GM23338 (cell line): Measurements from ENCODE around the gene GRIK1. TPM values are rescaled to one million over a fixed set of nuclear protein-coding genes. Genes with fewer than 3 reads are reported as not detected.

Experiments
- ATAC-seq: fragments of 200-7000 bp; cut with Tn5 transposase; 3 replicates; pipeline ENCODE4 v1.9.1; 2020
- DNase-seq: peaks from one replicate; pipeline ENCODE4 v3.0.0-alpha.2; 2015; ENCODE audit warnings: low spot score
- H2AFZ ChIP-seq: fragments of 200-600 bp; sonication (generic); 2 replicates; pipeline ENCODE4 v1.8.0; 2016; ENCODE audit warnings: antibody characterized with exemption, mild to moderate bottlenecking, moderate library complexity
- H3F3A ChIP-seq: fragments of 200-600 bp; sonication (generic); replicated peaks from 2 replicates; pipeline ENCODE4 v1.8.0; 2017; ENCODE audit warnings: antibody characterized with exemption, mixed run types, low read depth
- H3K27ac ChIP-seq: fragments of 200-600 bp; sonication (generic); 2 replicates; pipeline ENCODE4 v1.6.1; 2016; ENCODE audit warnings: low read depth
- H3K27me3 ChIP-seq: fragments of 200-600 bp; sonication (generic); 2 replicates; pipeline ENCODE4 v1.8.0; 2016; ENCODE audit warnings: mild to moderate bottlenecking, mixed run types, moderate library complexity; ENCODE audit not compliant: insufficient read depth
- H3K36me3 ChIP-seq: fragments of 200-600 bp; sonication (generic); 2 replicates; pipeline ENCODE4 v1.8.0; 2016; ENCODE audit warnings: mild to moderate bottlenecking; ENCODE audit not compliant: insufficient read depth
- H3K4me1 ChIP-seq: fragments of 200-600 bp; sonication (generic); 2 replicates; pipeline ENCODE4 v1.8.0; 2016; ENCODE audit warnings: mild to moderate bottlenecking, moderate library complexity; ENCODE audit not compliant: insufficient read depth
- H3K4me2 ChIP-seq: fragments of 200-600 bp; sonication (generic); 2 replicates; pipeline ENCODE4 v1.7.1; 2017; ENCODE audit warnings: mixed run types
- H3K4me3 ChIP-seq: fragments of 200-600 bp; sonication (generic); 2 replicates; pipeline ENCODE4 v1.6.1; 2016; ENCODE audit warnings: mixed run types
- H3K79me2 ChIP-seq: fragments of 200-600 bp; sonication (generic); replicated peaks from 2 replicates; pipeline ENCODE4 v1.8.0; 2017; ENCODE audit warnings: mild to moderate bottlenecking; ENCODE audit not compliant: insufficient read depth
- H3K9me2 ChIP-seq: fragments of 200-600 bp; sonication (generic); 2 replicates; pipeline ENCODE4 v1.8.0; 2017; ENCODE audit not compliant: insufficient read depth
- H4K20me1 ChIP-seq: fragments of 200-600 bp; sonication (generic); replicated peaks from 2 replicates; pipeline ENCODE4 v1.8.0; 2017; ENCODE audit warnings: mild to moderate bottlenecking; ENCODE audit not compliant: insufficient read depth
- H3K27ac Mint-ChIP-seq: 2 replicates; pipeline ENCODE4 v1.8.0; 2020; ENCODE audit warnings: inconsistent platforms, mild to moderate bottlenecking, moderate library complexity, mixed read lengths
- H3K27me3 Mint-ChIP-seq: 3 replicates; pipeline ENCODE4 v1.8.0; 2022; ENCODE audit warnings: low read depth, mild to moderate bottlenecking, moderate library complexity, mixed read lengths, inconsistent platforms; ENCODE audit not compliant: insufficient read depth, poor library complexity
- H3K36me3 Mint-ChIP-seq: 3 replicates; pipeline ENCODE4 v1.8.0; 2021; ENCODE audit warnings: low read depth, mild to moderate bottlenecking, inconsistent platforms, moderate library complexity, mixed read lengths
- H3K4me1 Mint-ChIP-seq: 3 replicates; pipeline ENCODE4 v1.8.0; 2020; ENCODE audit warnings: mild to moderate bottlenecking, inconsistent platforms, mixed read lengths
- H3K4me3 Mint-ChIP-seq: 3 replicates; pipeline ENCODE4 v1.8.0; 2021; ENCODE audit warnings: moderate library complexity, mild to moderate bottlenecking, inconsistent platforms, mixed read lengths
- H3K9me3 Mint-ChIP-seq: 3 replicates; pipeline ENCODE4 v1.8.0; 2020; ENCODE audit warnings: moderate library complexity, mild to moderate bottlenecking, inconsistent platforms, mixed read lengths
- CREB1 ChIP-seq: fragments of 250-450 bp; sonication (Bioruptor Pico); IDR thresholded peaks from 2 replicates; pipeline ENCODE4 v1.5.0; 2020; ENCODE audit warnings: low read depth, mild to moderate bottlenecking, moderate library complexity
- EZH2 ChIP-seq: fragments of 200-600 bp; sonication (generic); IDR thresholded peaks from one replicate; pipeline ENCODE4 v1.8.0; 2017; ENCODE audit warnings: antibody characterized with exemption, mild to moderate bottlenecking, low read depth; ENCODE audit not compliant: unreplicated experiment
- EZH2phosphoT487 ChIP-seq: fragments of 200-600 bp; sonication (generic); IDR thresholded peaks from one replicate; pipeline ENCODE4 v1.8.1; 2018; ENCODE audit warnings: antibody characterized with exemption; ENCODE audit not compliant: unreplicated experiment
- NANOG ChIP-seq: IDR thresholded peaks from 2 replicates; pipeline ENCODE4 v1.6.1; 2016; ENCODE audit warnings: antibody characterized with exemption, borderline replicate concordance
- STAT1 ChIP-seq: IDR thresholded peaks from one replicate; pipeline ENCODE4 v1.6.1; 2016; ENCODE audit warnings: antibody characterized with exemption; ENCODE audit not compliant: unreplicated experiment
- ZNF331 ChIP-seq: fragments of 250-450 bp; sonication (Bioruptor Pico); IDR thresholded peaks from 2 replicates; pipeline ENCODE4 v1.5.0; 2020; ENCODE audit warnings: low read depth, mild to moderate bottlenecking, moderate library complexity
- polyA plus RNA-seq: library from polyadenylated mRNA; unstranded; fragments of >200 nt; fragmentation: Nextera tagmentation; extraction: Ambion mirVana; gene quantifications from 2 replicates; pipeline ENCODE4 v1.2.1, GENCODE V29; 2016
- total RNA-seq: library from RNA; depleted of rRNA; stranded (reverse); fragments of >200 nt; shearing (Covaris generic); gene quantifications from 2 replicates; pipeline ENCODE4 v1.2.3, GENCODE V29; 2014
- TF ChIP-seq, protein P1 (sequence below): fragments of 250-450 bp; sonication (Bioruptor Pico); IDR thresholded peaks from 2 replicates; pipeline ENCODE4 v1.5.0; 2020; ENCODE audit warnings: mild to moderate bottlenecking, moderate library complexity

Gene GRIK1
- total and polyA plus RNA-seq, 2 experiments from 2014 or later = 0.18 to 0.42 TPM

DNA sequence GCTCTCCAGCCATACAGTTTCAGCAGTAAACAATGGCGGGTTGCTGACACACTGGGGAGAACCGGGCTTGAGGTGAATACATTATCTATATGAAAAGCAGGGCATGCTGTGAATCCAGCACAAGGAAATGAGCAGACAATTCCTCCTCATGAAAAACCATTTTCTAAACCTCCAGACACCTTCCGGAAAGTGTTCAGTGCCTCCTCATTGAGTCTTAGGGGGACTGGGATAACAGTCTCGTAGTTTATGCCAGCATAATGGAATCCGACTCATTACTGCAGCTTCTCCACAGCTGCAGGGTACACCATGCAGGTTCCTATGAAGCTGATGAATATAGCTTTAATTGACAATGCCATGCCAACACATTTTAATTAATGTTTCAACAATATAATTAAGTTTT lies 356.9 kb downstream of the GRIK1 start:
- H3K27me3 ChIP-seq = no peaks in the 10 kb centered on the region
- Mint-ChIP-seq H3K27ac (no peak overlapping the region), H3K4me1 (no peaks in the 10 kb centered on the region), H3K27me3 (no peaks in the 10 kb centered on the region), H3K36me3 (no peaks in the 10 kb centered on the region), H3K4me3 (no peak overlapping the region), H3K9me3 (no peaks in the 10 kb centered on the region)
- no peaks in the 10 kb centered on the region for H3K36me3 ChIP-seq
- H3F3A ChIP-seq = no peaks in the 10 kb centered on the region
- no peak overlapping the region for H3K27ac ChIP-seq
- H3K4me1 ChIP-seq = no peaks in the 10 kb centered on the region
- no peak overlapping the region for H3K4me3 ChIP-seq
- H3K9me2 ChIP-seq = peaks cover 5% of the 10 kb centered on the region; the same call in 1 of the 2 replicates
- no peak overlapping the region for H3K4me2 ChIP-seq
- TF ChIP-seq NANOG (no peak), CREB1 (CRISPR knock-in tag) (no peak)
- no peaks in the 10 kb centered on the region for H3K79me2 ChIP-seq
- H2AFZ ChIP-seq = no peak overlapping the region
- no peak for ATAC-seq
- DNase-seq = no peak
- H4K20me1 ChIP-seq = no peaks in the 10 kb centered on the region

- H3K36me3 Mint-ChIP-seq = no peaks in the 10 kb centered on the region
- H3K4me3 ChIP-seq = no peak overlapping the region
- TF ChIP-seq EZH2 (no peak), CREB1 (CRISPR knock-in tag) (no peak), ZNF331 (CRISPR knock-in tag) (no peak), NANOG (no peak), STAT1 (no peak), EZH2phosphoT487 (no peak)
- no peak overlapping the region for H3K4me2 ChIP-seq
- no peaks in the 10 kb centered on the region for H3K36me3 ChIP-seq
- H3K9me3 Mint-ChIP-seq = no peaks in the 10 kb centered on the region
- H3K4me1 Mint-ChIP-seq = no peaks in the 10 kb centered on the region
- H3K27ac Mint-ChIP-seq = peak overlapping the region; percentile 57; the same call in 1 of the 2 replicates
- DNase-seq = no peak
- no peak overlapping the region for H2AFZ ChIP-seq
- no peaks in the 10 kb centered on the region for H4K20me1 ChIP-seq
- no peak overlapping the region for H3K4me3 Mint-ChIP-seq
- peaks cover 5% of the 10 kb centered on the region; the same call in 1 of the 2 replicates for H3K9me2 ChIP-seq
- ATAC-seq = no peak
- H3K79me2 ChIP-seq = no peaks in the 10 kb centered on the region
- no peaks in the 10 kb centered on the region for H3K4me1 ChIP-seq
- no peaks in the 10 kb centered on the region for H3K27me3 ChIP-seq
- no peak overlapping the region for H3K27ac ChIP-seq
- H3K27me3 Mint-ChIP-seq = no peaks in the 10 kb centered on the region
- no peaks in the 10 kb centered on the region for H3F3A ChIP-seq
Observed at GRCh38 chr21:29581393-29581792, 358.4 kb downstream of the GRIK1 start.

DNA sequence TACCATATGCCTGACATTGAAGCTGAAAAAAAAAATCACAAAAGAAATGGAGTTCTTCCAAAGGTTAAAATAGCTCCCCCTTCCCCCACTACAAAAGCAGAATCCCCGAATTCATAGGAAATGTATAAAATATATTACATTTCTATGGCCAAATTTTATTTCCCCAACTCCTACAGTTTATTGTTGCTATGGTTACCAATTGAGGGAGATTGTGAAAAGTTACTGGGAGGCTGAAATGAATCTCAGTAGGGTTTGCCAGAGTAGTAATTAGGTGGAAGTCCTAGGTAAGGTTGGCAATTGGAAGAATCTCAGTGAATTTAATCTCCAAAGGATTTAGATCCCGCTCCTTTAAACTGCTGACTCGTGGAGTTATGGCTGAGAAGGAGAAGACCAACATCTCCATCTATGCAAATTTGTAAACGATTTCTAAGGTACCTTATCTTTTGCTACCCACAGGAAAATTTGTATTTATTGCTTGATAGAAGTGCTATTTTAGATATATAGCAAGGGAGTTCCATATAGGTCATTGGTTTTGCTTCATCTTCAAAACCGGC lies 359.0 kb downstream of the GRIK1 start:
- Mint-ChIP-seq H3K36me3 (no peaks in the 10 kb centered on the region), H3K9me3 (no peaks in the 10 kb centered on the region), H3K4me3 (no peak overlapping the region), H3K27me3 (no peaks in the 10 kb centered on the region), H3K27ac (no peak overlapping the region), H3K4me1 (no peaks in the 10 kb centered on the region)
- Histone ChIP-seq H3K4me1 (no peaks in the 10 kb centered on the region), H2AFZ (no peak overlapping the region), H3K27ac (no peak overlapping the region), H3K4me3 (no peak overlapping the region), H3K79me2 (no peaks in the 10 kb centered on the region), H3K4me2 (no peak overlapping the region), H3K36me3 (no peaks in the 10 kb centered on the region), H4K20me1 (no peaks in the 10 kb centered on the region), H3K27me3 (no peaks in the 10 kb centered on the region), H3F3A (no peaks in the 10 kb centered on the region), H3K9me2 (peaks cover 5% of the 10 kb centered on the region; the same call in 1 of the 2 replicates)
- TF ChIP-seq NANOG (no peak), CREB1 (CRISPR knock-in tag) (no peak), ZNF331 (CRISPR knock-in tag) (no peak)
- TF ChIP-seq, protein P1, sequence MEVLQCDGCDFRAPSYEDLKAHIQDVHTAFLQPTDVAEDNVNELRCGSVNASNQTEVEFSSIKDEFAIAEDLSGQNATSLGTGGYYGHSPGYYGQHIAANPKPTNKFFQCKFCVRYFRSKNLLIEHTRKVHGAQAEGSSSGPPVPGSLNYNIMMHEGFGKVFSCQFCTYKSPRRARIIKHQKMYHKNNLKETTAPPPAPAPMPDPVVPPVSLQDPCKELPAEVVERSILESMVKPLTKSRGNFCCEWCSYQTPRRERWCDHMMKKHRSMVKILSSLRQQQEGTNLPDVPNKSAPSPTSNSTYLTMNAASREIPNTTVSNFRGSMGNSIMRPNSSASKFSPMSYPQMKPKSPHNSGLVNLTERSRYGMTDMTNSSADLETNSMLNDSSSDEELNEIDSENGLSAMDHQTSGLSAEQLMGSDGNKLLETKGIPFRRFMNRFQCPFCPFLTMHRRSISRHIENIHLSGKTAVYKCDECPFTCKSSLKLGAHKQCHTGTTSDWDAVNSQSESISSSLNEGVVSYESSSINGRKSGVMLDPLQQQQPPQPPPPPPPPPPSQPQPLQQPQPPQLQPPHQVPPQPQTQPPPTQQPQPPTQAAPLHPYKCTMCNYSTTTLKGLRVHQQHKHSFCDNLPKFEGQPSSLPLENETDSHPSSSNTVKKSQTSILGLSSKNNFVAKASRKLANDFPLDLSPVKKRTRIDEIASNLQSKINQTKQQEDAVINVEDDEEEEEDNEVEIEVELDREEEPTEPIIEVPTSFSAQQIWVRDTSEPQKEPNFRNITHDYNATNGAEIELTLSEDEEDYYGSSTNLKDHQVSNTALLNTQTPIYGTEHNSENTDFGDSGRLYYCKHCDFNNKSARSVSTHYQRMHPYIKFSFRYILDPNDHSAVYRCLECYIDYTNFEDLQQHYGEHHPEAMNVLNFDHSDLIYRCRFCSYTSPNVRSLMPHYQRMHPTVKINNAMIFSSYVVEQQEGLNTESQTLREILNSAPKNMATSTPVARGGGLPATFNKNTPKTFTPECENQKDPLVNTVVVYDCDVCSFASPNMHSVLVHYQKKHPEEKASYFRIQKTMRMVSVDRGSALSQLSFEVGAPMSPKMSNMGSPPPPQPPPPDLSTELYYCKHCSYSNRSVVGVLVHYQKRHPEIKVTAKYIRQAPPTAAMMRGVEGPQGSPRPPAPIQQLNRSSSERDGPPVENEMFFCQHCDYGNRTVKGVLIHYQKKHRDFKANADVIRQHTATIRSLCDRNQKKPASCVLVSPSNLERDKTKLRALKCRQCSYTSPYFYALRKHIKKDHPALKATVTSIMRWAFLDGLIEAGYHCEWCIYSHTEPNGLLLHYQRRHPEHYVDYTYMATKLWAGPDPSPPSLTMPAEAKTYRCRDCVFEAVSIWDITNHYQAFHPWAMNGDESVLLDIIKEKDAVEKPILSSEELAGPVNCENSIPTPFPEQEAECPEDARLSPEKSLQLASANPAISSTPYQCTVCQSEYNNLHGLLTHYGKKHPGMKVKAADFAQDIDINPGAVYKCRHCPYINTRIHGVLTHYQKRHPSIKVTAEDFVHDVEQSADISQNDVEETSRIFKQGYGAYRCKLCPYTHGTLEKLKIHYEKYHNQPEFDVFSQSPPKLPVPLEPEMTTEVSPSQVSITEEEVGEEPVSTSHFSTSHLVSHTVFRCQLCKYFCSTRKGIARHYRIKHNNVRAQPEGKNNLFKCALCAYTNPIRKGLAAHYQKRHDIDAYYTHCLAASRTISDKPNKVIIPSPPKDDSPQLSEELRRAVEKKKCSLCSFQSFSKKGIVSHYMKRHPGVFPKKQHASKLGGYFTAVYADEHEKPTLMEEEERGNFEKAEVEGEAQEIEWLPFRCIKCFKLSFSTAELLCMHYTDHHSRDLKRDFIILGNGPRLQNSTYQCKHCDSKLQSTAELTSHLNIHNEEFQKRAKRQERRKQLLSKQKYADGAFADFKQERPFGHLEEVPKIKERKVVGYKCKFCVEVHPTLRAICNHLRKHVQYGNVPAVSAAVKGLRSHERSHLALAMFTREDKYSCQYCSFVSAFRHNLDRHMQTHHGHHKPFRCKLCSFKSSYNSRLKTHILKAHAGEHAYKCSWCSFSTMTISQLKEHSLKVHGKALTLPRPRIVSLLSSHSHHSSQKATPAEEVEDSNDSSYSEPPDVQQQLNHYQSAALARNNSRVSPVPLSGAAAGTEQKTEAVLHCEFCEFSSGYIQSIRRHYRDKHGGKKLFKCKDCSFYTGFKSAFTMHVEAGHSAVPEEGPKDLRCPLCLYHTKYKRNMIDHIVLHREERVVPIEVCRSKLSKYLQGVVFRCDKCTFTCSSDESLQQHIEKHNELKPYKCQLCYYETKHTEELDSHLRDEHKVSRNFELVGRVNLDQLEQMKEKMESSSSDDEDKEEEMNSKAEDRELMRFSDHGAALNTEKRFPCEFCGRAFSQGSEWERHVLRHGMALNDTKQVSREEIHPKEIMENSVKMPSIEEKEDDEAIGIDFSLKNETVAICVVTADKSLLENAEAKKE = no peak
- ATAC-seq (no peak), DNase-seq (no peak)
